GM11168 (cell line): ENCODE data around the gene ECM1.

Source experiments
- in situ Hi-C: fragments of 300-500 bp; cut with MboI; formaldehyde crosslinking; loops from one replicate; pipeline ENCODE4 v1.12.0; 2022; ENCODE audit warnings: low sequenced_read_pairs; ENCODE audit not compliant: unreplicated experiment

ECM1 gene

GRCh38 chr1:150555971-150556865 is 48.3 kb downstream of the ECM1 start:
- in situ Hi-C loops: no loop called here

DNA sequence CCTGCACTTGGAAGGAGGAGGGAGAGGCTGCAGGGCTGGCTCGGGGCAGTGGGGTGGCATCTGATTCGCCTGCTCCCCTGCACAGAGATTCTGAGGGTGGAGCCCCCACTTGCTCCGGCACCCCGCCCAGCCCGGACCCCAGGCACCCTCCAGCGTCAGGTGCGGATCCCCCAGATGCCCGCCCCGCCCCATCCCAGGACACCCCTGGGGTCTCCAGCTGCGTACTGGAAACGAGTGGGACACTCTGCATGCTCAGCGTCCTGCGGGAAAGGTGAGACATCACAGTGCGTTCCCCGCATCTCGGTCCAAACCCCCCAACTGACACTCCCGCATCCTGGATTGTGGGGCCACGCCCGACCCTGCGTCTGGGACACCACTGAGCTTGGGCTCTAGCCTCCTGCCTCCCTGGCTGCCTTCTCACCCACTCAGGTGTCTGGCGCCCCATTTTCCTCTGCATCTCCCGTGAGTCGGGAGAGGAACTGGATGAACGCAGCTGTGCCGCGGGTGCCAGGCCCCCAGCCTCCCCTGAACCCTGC is 49.2 kb downstream of the ECM1 start:
- in situ Hi-C loops: no loop called here

DNA sequence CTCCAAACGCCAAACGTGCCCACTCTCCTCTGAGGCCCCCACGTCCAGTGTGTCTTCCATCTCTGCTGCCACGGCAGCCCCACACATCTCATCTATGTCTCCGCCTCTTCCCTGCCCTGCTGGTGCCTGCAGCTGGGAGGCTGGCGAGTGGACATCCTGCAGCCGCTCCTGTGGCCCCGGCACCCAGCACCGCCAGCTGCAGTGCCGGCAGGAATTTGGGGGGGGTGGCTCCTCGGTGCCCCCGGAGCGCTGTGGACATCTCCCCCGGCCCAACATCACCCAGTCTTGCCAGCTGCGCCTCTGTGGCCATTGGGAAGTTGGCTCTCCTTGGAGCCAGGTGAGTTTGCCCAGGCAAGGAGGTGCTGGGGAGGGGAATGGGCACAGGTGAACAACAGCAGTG is 49.9 kb downstream of the ECM1 start:
- in situ Hi-C loops: no loop called here

- in situ Hi-C loops: no loop called here
Measured at GRCh38 chr1:150558303-150558704, 50.4 kb downstream of the ECM1 start.

DNA sequence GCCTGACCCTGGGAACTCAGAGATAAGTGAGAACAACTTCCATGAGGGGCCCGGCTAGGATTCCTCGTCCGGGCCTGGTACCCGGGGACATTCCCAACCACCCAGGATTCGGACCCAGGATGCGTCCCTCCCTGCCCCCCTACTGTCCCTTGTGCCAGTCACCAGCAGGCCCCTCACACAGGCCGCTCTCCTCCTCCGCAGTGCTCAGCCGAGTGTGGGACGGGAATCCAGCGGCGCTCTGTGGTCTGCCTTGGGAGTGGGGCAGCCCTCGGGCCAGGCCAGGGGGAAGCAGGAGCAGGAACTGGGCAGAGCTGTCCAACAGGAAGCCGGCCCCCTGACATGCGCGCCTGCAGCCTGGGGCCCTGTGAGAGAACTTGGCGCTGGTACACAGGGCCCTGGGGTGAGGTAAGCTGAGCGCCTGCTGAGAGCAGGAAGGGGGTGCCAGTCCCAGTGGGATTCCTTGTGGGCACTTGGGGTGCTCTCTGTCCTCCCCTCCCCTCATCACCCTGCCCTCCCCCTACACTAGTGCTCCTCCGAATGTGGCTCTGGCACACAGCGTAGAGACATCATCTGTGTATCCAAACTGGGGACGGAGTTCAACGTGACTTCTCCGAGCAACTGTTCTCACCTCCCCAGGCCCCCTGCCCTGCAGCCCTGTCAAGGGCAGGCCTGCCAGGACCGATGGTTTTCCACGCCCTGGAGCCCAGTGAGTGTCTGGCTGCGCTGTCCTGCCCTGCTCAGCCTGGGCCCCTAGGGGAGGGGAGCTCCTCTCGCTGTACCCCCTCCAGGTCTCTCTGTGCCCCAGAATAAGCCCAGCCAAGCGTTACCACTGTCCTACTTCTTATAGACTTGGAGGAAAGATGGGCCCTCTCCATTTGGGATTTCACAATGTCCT is 51.1 kb downstream of the ECM1 start:
- in situ Hi-C loops: no loop called here

GRCh38 chr1:150559656-150560010 is 51.7 kb downstream of the ECM1 start:
- in situ Hi-C loops: no loop called here

DNA sequence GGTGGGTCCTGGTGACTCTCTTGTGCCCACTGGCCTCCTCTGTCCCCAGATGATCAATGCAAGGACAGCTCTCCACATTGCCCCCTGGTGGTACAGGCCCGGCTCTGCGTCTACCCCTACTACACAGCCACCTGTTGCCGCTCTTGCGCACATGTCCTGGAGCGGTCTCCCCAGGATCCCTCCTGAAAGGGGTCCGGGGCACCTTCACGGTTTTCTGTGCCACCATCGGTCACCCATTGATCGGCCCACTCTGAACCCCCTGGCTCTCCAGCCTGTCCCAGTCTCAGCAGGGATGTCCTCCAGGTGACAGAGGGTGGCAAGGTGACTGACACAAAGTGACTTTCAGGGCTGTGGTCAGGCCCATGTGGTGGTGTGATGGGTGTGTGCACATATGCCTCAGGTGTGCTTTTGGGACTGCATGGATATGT is 52.1 kb downstream of the ECM1 start:
- in situ Hi-C loops: no loop called here

- in situ Hi-C loops: no loop called here
Measured at GRCh38 chr1:150560576-150561253, 52.8 kb downstream of the ECM1 start.

GRCh38 chr1:150561254-150561973 is 53.5 kb downstream of the ECM1 start:
- in situ Hi-C loops: no loop called here

DNA sequence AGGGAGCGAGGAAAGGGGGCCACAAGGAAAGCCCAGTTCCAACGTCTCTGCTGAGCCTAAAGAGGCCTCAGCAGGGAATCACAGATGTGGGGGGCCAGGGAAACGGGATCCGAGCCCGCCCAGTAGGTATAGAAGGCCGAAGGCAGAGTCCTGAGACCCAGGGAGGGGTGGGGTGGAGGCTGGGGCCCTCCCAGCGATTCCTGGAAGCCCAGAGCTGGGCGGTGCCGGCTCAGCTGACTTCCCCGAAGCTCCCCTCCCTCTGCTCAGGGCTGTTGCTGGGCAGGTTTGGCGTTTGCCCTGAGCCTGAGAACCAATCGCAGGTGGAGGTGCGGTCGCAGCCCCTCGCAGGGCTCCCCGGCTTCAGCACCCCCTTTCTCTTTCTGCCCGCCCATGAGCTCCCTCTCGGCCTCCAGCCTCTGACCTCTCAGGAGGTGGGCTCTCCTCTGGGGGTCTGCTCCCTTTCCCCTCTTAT is 54.1 kb downstream of the ECM1 start:
- in situ Hi-C loops: no loop called here

DNA sequence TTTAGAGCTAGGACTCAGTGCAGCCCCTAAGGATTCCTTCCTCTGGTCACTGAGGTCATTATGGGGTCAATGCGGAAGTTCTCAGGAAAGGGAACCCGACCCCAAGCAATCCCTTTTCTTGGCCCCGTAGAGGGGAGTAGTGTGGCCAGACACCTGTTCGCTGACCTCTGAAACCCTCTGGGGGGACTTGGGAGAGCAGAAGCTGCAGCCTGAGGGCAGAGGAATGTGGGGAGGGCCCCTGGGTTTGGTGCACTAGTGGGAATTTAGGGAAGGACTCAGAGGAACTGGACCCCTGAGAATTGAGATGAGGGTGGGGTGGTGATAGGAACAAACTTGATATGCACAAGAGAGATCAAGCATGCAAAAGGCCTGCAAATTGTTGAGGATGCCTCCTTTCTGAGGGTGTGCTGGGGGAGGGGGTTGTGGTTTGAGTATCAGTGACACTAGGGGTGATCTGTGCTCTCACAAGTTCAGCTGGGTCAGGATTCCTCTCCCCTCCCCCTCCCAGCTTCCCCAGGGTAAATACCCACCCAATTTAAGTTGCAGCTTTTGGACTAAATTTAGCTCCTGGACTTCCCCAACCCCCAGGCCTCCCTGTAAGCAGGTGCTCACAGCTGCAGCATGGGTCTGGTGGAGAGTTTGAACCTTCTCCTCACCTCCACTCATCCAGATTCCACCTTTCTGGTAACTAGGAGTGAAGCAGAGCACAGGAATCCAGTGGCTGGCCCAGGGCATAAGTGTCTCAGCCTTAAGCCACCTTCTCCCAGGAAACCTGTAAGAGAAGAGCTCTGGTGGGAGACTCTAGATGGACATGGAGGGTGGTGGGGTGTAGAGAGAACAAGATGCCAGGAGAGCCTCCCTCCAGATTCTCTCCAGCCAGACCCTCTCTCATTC is 54.8 kb downstream of the ECM1 start:
- in situ Hi-C loops: no loop called here
